Left hindlimb (tissue), 1 donor: ENCODE data around the gene PRKCA.

Experiments used
- DNase-seq: peaks from one replicate; pipeline ENCODE4 v3.0.0-alpha.2; 2018

PRKCA gene

GRCh38 chr17:66858226-66859083, 556.0 kb downstream of the PRKCA start:
- DNase-seq = no peak

GRCh38 chr17:66859353-66859752, 556.9 kb downstream of the PRKCA start:
- no peak for DNase-seq

- DNase-seq = no peak
Measured at GRCh38 chr17:66860204-66860603, 557.8 kb downstream of the PRKCA start.
